ENCODE results near the gene RUNX2.

DNA sequence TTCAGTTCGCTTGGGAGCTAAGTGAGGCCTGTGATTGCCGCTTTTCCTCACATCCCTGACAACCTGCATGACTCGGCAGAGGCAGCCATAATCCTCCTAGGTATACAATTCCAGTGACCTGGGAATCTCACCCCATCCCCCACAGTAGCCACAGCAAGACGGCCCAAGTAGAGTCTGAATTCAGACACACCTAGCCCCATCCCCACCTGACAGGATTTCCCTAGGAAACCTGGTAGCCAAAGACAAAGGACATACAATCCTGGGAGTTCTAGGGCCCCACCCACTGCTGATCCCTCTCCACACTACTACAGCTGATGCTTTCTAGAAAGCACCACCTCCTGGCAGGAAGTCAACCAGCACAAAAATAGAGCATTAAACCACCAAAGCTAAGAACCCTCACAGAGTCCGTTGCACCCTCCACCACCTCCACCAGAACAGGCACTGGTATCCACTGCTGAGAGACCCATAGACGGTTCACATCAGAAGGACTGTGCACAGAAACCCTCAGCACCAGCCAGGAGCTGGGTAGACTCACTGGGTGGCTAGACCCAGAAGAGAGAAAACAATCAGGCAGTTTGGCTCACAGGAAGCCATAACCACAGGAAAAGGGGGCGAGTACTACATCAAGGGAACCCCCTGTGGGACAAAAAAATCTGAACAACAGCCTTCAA lies 17.9 kb upstream of the RUNX2 start:
- TF ChIP-seq GATA2 (IDR thresholded peaks at IDR 0.05; ENCODE audit: low read depth, low read length) (no peak), GATA3 (IDR thresholded peaks at IDR 0.05; ENCODE audit: low read depth, low read length) (no peak)

All from SH-SY5Y (cell line).